Sigmoid colon (tissue), 7 donors: ENCODE data around the gene FCHSD2. TPM values are rescaled to one million over a fixed set of nuclear protein-coding genes. Genes with fewer than 3 reads are reported as not detected.

Source experiments
- DNase-seq: peaks from one replicate; pipeline ENCODE4 v3.0.0-alpha.2; 2019
- H3K27ac ChIP-seq, 4 donors: fragments of 200-600 bp; sonication (generic); one replicate each; pipeline ENCODE4 v1.5.1; 2016 to 2019; ENCODE audit warnings: mild to moderate bottlenecking in 1 of 4
- H3K27me3 ChIP-seq, 3 donors: fragments of 200-600 bp; sonication (generic); one replicate each; pipeline ENCODE4 v1.5.1; 2019; ENCODE audit warnings: mild to moderate bottlenecking in 1 of 3
- H3K36me3 ChIP-seq, 4 donors: fragments of 200-600 bp; sonication (generic); one replicate each; pipeline ENCODE4 v1.5.1; 2016 to 2019
- H3K4me1 ChIP-seq, 4 donors: fragments of 200-600 bp; sonication (generic); one replicate each; pipeline ENCODE4 v1.5.1; 2017 to 2019
- H3K4me3 ChIP-seq, 4 donors: fragments of 200-600 bp; sonication (generic); one replicate each; pipeline ENCODE4 v1.5.1; 2017 to 2019; ENCODE audit warnings: mild to moderate bottlenecking in 2 of 4, moderate library complexity in 1 of 4
- H3K9me3 ChIP-seq, 4 donors: fragments of 200-600 bp in 3 of 4; sonication (generic) in 3 of 4; one replicate each; pipeline versions ENCODE4 v1.5.1 to v1.6.1; 2013 to 2019
- CTCF ChIP-seq, 4 experiments: fragments of 450-650 bp in 3 of 4; fragments of 200-600 bp in 1 of 4; IDR thresholded peaks; one replicate each; pipeline ENCODE4 v1.5.1; 2016 to 2019; ENCODE audit warnings: antibody characterized with exemption in 4 of 4, mild to moderate bottlenecking in 3 of 4, moderate library complexity in 2 of 4
- EP300 ChIP-seq, 4 donors: sonication (generic); formaldehyde crosslinking; IDR thresholded peaks; one replicate each; pipeline ENCODE4 v1.6.1; 2017; ENCODE audit warnings: antibody characterized with exemption in 4 of 4
- POLR2A ChIP-seq, 2 donors: fragments of 450-650 bp; IDR thresholded peaks; one replicate each; pipeline ENCODE4 v1.6.1; 2016; ENCODE audit warnings: antibody characterized with exemption in 2 of 2, mild to moderate bottlenecking in 2 of 2, moderate library complexity in 2 of 2
- POLR2AphosphoS5 ChIP-seq, 4 donors: sonication (generic); formaldehyde crosslinking; IDR thresholded peaks; one replicate each; pipeline ENCODE4 v1.6.1; 2017; ENCODE audit warnings: antibody characterized with exemption in 4 of 4
- WGBS, 2 donors: extraction: QIAGEN DNeasy Blood & Tissue Kit; methylation state at CpG; one replicate each; pipeline ENCODE4 v1.1.7; 2013; 5-methylcytosine and 5-hydroxymethylcytosine counted together
- intact Hi-C: fragments of 100-400 bp; cut with DNase I; formaldehyde crosslinking; loops from one replicate; pipeline ENCODE4 v1.15.1; 2023
- polyA plus RNA-seq, 3 donors: library from polyadenylated mRNA; stranded (reverse); fragments of 200-250 nt; gene quantifications; one replicate each; pipeline ENCODE4 v1.2.3, GENCODE V29; 2013
- total RNA-seq, 4 donors: library from RNA; depleted of rRNA; stranded (reverse); fragments of >200 nt; gene quantifications; one replicate each; pipeline ENCODE4 v1.1.0, GENCODE V29; 2016
- donor health status: healthy with polysubstance abuse.
- donor health status: Bipolar disorder and iron deficiency.
- donor health status: healthy.

Gene FCHSD2
- total and polyA plus RNA-seq, 7 donors = 6.9 to 36.3 (median 18.6) TPM

DNA sequence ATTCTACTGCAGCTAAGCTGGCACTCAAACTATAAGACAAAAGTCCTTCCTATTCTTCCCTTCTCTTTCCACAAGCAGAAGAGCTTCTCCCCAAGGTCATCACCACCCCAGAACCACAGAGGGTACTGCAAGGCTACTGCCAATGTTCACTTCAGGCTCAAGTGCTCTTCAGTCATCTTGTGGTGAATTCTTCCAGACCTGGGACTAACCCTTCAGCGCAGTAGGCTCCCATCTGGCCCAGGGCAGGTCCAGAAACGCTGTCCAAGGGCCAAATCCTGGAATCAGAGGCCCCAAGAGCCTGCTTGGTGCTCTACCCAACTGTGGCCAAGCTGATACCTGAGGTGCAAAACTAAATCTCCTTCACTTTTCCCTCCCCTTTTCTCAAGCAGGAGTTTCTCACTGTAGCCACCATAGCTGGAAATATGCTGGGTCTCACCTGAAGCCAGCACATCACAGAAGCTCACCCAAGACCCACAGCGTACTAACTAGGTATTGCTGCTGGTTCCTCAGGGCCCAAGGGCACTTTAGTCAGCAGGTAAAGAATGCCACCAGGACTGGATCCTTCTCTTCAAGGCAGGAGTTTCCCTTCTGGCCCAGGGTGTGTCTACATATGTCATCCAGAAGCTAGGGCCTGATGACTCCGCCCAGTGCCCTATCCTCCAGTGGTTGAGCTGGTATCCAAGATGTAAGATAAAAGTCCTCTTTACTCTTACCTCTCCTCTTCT lies 27.8 kb downstream of the FCHSD2 start:
- Histone ChIP-seq H3K9me3 (peaks cover 0 to 3% (median 0%) of the 10 kb centered on the region in 4 donors), H3K36me3 (peaks cover 0 to 5% (median 0%) of the 10 kb centered on the region in 4 donors), H3K4me1 (no peaks in the 10 kb centered on the region), H3K27ac (no peak overlapping the region), H3K4me3 (no peak overlapping the region), H3K27me3 (no peaks in the 10 kb centered on the region)
- WGBS, 2 donors = 99% methylated on average over 4 of the region's 4 CpGs
- intact Hi-C loops = no loop called here
- DNase-seq = no peak
- no peak for TF ChIP-seq EP300 (IDR thresholded peaks at IDR 0.05)

GRCh38 chr11:73113426-73113825 lies 28.7 kb downstream of the FCHSD2 start:
- intact Hi-C loops = no loop called here
- WGBS, 2 donors = 97 to 98% methylated on average over 6 of the region's 6 CpGs
- no peaks in the 10 kb centered on the region for H3K27me3 ChIP-seq
- peaks cover 0 to 3% (median 0%) of the 10 kb centered on the region in 4 donors for H3K9me3 ChIP-seq
- TF ChIP-seq POLR2AphosphoS5 (IDR thresholded peaks at IDR 0.05) (no peak), EP300 (IDR thresholded peaks at IDR 0.05) (no peak), POLR2A (IDR thresholded peaks at IDR 0.05) (no peak), CTCF (IDR thresholded peaks at IDR 0.05) (no peak)
- H3K4me1 ChIP-seq = no peaks in the 10 kb centered on the region
- no peak overlapping the region for H3K27ac ChIP-seq
- no peak for DNase-seq
- H3K4me3 ChIP-seq = no peak overlapping the region
- peaks cover 0 to 5% (median 0%) of the 10 kb centered on the region in 4 donors for H3K36me3 ChIP-seq

DNA sequence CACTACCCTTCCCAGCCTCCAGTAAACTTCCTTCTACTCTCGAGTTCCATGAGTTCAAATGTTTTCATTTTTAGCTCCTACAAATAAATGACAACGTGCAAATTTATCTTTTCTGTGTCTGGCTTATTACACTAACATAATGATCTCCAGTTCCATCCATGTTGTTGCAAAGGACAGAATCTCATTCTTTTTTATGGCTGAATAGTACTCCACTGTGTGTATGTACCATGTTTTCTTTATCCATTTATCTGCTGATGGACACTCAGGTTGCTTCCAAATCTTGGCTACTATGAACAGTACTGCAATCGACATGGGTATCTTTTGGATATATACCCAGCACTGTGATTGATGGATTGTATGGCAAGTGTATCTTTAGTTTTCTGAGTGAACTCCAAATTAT lies 34.5 kb downstream of the FCHSD2 start:
- WGBS, 2 donors = 97% methylated on average over 3 of the region's 3 CpGs

GRCh38 chr11:73106347-73106746 lies 35.8 kb downstream of the FCHSD2 start:
- DNase-seq = no peak
- TF ChIP-seq CTCF (IDR thresholded peaks at IDR 0.05) (no peak), POLR2A (IDR thresholded peaks at IDR 0.05) (no peak), EP300 (IDR thresholded peaks at IDR 0.05) (no peak), POLR2AphosphoS5 (IDR thresholded peaks at IDR 0.05) (no peak)
- H3K4me1 ChIP-seq = no peaks in the 10 kb centered on the region
- no peaks in the 10 kb centered on the region for H3K27me3 ChIP-seq
- WGBS, 2 donors = 87 to 97% methylated on average over 1 of the region's 1 CpG
- intact Hi-C loops = no loop called here
- H3K9me3 ChIP-seq = peaks cover 0 to 3% (median 0%) of the 10 kb centered on the region in 4 donors
- no peaks in the 10 kb centered on the region for H3K36me3 ChIP-seq
- H3K4me3 ChIP-seq = no peak overlapping the region
- no peak overlapping the region for H3K27ac ChIP-seq

More for the DNA sequence above, 34.5 kb downstream of the FCHSD2 start:
- Histone ChIP-seq H3K4me1 (no peaks in the 10 kb centered on the region), H3K36me3 (no peaks in the 10 kb centered on the region), H3K27ac (no peak overlapping the region), H3K4me3 (no peak overlapping the region), H3K9me3 (peaks cover 0 to 3% (median 0%) of the 10 kb centered on the region in 4 donors), H3K27me3 (no peaks in the 10 kb centered on the region)
- intact Hi-C loops = no loop called here
- TF ChIP-seq CTCF (IDR thresholded peaks at IDR 0.05) (no peak), POLR2AphosphoS5 (IDR thresholded peaks at IDR 0.05) (no peak), POLR2A (IDR thresholded peaks at IDR 0.05) (no peak), EP300 (IDR thresholded peaks at IDR 0.05) (no peak)
- DNase-seq = no peak

GRCh38 chr11:73100578-73100977 lies 41.5 kb downstream of the FCHSD2 start:
- H3K27me3 ChIP-seq = no peaks in the 10 kb centered on the region
- intact Hi-C loops = no loop called here
- no peak overlapping the region for H3K4me3 ChIP-seq
- TF ChIP-seq POLR2AphosphoS5 (IDR thresholded peaks at IDR 0.05) (no peak), POLR2A (IDR thresholded peaks at IDR 0.05) (no peak), EP300 (IDR thresholded peaks at IDR 0.05) (no peak)
- no peaks in the 10 kb centered on the region for H3K36me3 ChIP-seq
- DNase-seq = no peak
- peaks cover 0 to 12% (median 11%) of the 10 kb centered on the region in 4 donors for H3K4me1 ChIP-seq
- WGBS, 2 donors = 92 to 97% methylated on average over 8 of the region's 8 CpGs
- H3K27ac ChIP-seq = no peak overlapping the region
- H3K9me3 ChIP-seq = no peaks in the 10 kb centered on the region
